NCI-H1436 (cell line): ENCODE data around the gene SLAIN2.

Source experiments
- DNase-seq: peaks from one replicate; lab custom pipeline; 2025; lab: John Stamatoyannopoulos, UW

Gene SLAIN2

GRCh38 chr4:48334900-48335384 is 6.4 kb upstream of the SLAIN2 start:
- no peak for DNase-seq

GRCh38 chr4:48336146-48336870 is 5.0 kb upstream of the SLAIN2 start:
- DNase-seq: no peak

GRCh38 chr4:48337731-48338130 is 3.6 kb upstream of the SLAIN2 start:
- no peak for DNase-seq

- DNase-seq: no peak
These were observed 1.7 kb upstream of the SLAIN2 start for GRCh38 chr4:48339642-48340041.

GRCh38 chr4:48340276-48340964 is 909 bp upstream of the SLAIN2 start:
- DNase-seq: no peak

- no peak for DNase-seq
These were observed 662 bp downstream of the SLAIN2 start for GRCh38 chr4:48341776-48342605.

GRCh38 chr4:48342606-48342880 is 1.2 kb downstream of the SLAIN2 start:
- DNase-seq: no peak

- DNase-seq: no peak
These were observed 1.7 kb downstream of the SLAIN2 start for GRCh38 chr4:48343035-48343434.

- DNase-seq: no peak
These were observed 2.2 kb downstream of the SLAIN2 start for GRCh38 chr4:48343551-48343950.

GRCh38 chr4:48345542-48345941 is 4.2 kb downstream of the SLAIN2 start:
- DNase-seq: no peak

- DNase-seq: no peak
These were observed 5.3 kb downstream of the SLAIN2 start for GRCh38 chr4:48346594-48346993.

GRCh38 chr4:48347282-48347921 is 6.1 kb downstream of the SLAIN2 start:
- DNase-seq: no peak

- DNase-seq: no peak
These were observed 9.5 kb downstream of the SLAIN2 start for GRCh38 chr4:48350871-48351270.

- DNase-seq: no peak
These were observed 11.5 kb downstream of the SLAIN2 start for GRCh38 chr4:48352793-48353192.

- no peak for DNase-seq
These were observed 15.0 kb downstream of the SLAIN2 start for GRCh38 chr4:48356355-48356754.

- DNase-seq: no peak
These were observed 19.1 kb downstream of the SLAIN2 start for GRCh38 chr4:48360285-48361011.

- no peak for DNase-seq
These were observed 19.7 kb downstream of the SLAIN2 start for GRCh38 chr4:48361012-48361400.

GRCh38 chr4:48366611-48367010 is 25.3 kb downstream of the SLAIN2 start:
- DNase-seq: no peak

- no peak for DNase-seq
These were observed 25.7 kb downstream of the SLAIN2 start for GRCh38 chr4:48367016-48367415.

GRCh38 chr4:48368389-48368788 is 27.1 kb downstream of the SLAIN2 start:
- no peak for DNase-seq

- no peak for DNase-seq
These were observed 27.9 kb downstream of the SLAIN2 start for GRCh38 chr4:48369248-48369647.

- DNase-seq: no peak
These were observed 28.4 kb downstream of the SLAIN2 start for GRCh38 chr4:48369771-48370170.
